Measurements from ENCODE around the gene CANT1.
"Not testable (repeated sequence)": the region's sequence is repeated elsewhere in the genome, so short reads cannot be mapped to it uniquely, and the experiment has no call there.

The CANT1 gene

GRCh38 chr17:78947235-78948149 lies 62.1 kb downstream of the CANT1 start:
- TF ChIP-seq CTCF (IDR thresholded peaks at IDR 0.05; ENCODE audit: low read depth, low read length) = no peak
- no peak overlapping the region for H3K4me3 ChIP-seq (ENCODE audit: low read depth, low read length)

- H3K4me3 ChIP-seq (ENCODE audit: low read depth, low read length) = no peak overlapping the region
- TF ChIP-seq CTCF (IDR thresholded peaks at IDR 0.05; ENCODE audit: low read depth, low read length) = no peak
Measured at GRCh38 chr17:78946631-78947030, 62.9 kb downstream of the CANT1 start.

- TF ChIP-seq CTCF (IDR thresholded peaks at IDR 0.05; ENCODE audit: low read depth, low read length) = no peak
- no peak overlapping the region for H3K4me3 ChIP-seq (ENCODE audit: low read depth, low read length)
Measured at GRCh38 chr17:78946131-78946530, 63.4 kb downstream of the CANT1 start.

GRCh38 chr17:78945455-78945854 lies 64.1 kb downstream of the CANT1 start:
- not testable (repeated sequence) for H3K4me3 ChIP-seq (ENCODE audit: low read depth, low read length)

- H3K4me3 ChIP-seq (ENCODE audit: low read depth, low read length) = no peak overlapping the region
- TF ChIP-seq CTCF (IDR thresholded peaks at IDR 0.05; ENCODE audit: low read depth, low read length) = no peak
Measured at GRCh38 chr17:78944956-78945355, 64.6 kb downstream of the CANT1 start.

- H3K4me3 ChIP-seq (ENCODE audit: low read depth, low read length) = no peak overlapping the region
Measured at GRCh38 chr17:78944026-78944425, 65.5 kb downstream of the CANT1 start.

More at GRCh38 chr17:78944026-78944425, 65.5 kb downstream of the CANT1 start:
- no peak for TF ChIP-seq CTCF (IDR thresholded peaks at IDR 0.05; ENCODE audit: low read depth, low read length)
